HG03175 (cell line): ENCODE measurements around the gene NFIX.

ENCODE experiments used
- ATAC-seq: cut with Tn5 transposase; IDR thresholded peaks from one replicate; pipeline ENCODE4 v1.9.1; 2021; ENCODE audit warnings: mild to moderate bottlenecking, moderate library complexity; ENCODE audit not compliant: unreplicated experiment

Gene NFIX

DNA sequence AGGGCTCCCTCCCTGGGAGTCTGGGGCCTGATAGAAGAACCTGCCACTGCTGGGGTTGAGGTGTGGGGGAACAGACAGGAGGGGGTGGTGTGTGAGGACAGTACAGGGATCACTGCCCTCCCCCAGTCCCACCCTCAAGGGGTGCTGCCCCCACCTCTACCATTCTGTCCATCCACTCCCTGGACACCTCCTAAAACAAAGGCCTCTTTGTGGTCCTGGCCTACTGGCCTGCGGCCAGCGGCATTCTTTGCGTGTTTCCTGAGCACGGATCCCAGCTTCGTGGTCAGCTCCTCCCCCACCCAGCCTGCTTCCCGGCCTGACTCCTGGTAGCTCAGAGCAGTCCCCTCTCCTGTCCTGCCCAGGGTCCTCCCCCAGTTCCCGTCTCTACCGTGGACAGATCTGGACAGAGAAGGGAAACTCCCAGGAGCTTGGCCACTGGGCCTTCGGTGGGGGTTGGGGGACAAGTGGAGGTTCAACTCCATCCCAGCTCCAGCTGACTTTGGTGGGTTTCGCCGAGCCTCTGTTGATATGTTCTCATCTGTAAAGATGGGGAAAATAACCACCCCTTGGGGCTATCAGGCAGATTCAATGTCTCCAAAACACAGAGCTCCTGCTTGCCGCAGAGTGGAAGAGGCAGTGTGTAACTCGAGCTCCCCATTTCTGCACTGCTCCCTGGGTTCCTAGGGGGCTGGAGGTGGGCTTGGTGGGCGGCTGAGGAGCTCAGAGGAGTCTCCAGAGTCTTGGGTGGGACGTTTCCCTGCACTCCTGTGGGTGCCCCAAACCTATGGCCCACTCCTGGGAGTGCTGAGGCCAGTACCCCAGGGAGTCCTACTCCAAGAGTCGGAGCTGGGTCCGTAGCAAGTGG lies 58.7 kb downstream of the NFIX start:
- ATAC-seq, result no peak

DNA sequence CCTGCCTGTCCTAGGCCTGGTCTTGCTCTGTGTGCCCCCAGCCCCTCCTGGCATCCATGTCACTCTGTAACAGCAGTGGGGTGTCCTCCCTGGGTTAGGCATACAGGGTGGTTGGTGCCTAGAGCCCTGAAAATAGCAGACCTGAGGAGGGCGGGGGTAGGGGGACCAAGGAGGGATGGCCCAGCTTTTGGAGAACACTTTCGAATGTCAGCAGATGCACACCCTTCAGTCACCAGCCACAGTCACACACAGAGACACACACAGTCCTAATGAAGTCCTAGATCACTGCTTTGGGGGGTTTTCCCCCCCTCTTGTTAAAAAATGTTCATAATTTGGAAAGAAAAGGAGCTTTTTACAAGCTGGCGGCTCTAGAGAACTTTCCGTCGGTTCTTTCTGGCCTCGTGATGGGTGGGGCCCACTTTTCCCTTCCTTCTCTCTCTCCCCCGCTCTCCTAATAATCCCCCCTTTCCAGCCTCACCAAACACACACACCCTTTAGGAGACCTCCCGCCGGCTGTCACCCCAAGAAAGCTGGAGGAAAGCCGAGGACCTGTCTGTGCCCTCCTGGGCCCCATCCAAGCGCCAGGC lies 59.4 kb downstream of the NFIX start:
- ATAC-seq, result no peak

DNA sequence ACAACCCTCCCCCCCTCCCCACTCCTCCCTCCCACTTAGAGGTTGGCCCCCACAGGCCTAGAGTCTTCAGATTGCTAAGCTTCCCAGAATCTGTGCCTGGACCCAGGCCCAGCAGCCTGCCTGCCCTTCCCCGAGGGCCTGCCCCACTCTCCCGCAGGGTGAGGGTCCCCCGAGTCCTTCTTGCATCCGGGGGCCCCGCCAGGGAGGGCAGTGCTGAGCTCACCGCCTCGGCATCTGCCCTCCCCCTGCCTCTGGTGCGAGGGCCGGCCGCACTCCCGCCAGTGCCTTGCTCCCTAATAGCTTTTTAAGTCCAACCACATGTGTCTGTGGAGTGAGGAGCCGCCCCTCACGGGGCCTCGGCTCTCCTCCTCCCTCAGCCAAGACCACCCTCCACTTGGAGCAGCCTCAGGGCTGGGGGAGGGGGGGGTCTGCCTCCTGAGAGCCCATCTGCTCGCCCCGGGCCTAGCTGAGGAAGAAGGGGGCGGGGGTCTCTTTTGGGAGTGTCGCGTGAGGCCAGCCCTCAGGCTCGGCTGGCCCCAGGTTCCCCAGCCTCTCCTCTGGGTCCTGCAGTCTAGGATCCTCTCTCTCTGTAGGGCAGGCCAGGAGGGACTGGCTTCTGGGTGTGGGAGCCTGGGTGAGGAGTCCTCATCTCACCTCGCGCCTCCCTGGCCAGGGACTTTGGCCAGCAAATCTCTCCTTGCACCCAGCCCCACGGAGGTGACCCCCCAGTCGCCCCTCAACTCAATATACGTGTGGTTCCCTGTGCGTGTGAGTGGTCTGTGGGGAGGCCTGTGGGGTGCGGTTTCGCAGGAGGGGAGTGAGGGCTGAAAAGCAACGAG lies 60.2 kb downstream of the NFIX start:
- ATAC-seq, result no peak

DNA sequence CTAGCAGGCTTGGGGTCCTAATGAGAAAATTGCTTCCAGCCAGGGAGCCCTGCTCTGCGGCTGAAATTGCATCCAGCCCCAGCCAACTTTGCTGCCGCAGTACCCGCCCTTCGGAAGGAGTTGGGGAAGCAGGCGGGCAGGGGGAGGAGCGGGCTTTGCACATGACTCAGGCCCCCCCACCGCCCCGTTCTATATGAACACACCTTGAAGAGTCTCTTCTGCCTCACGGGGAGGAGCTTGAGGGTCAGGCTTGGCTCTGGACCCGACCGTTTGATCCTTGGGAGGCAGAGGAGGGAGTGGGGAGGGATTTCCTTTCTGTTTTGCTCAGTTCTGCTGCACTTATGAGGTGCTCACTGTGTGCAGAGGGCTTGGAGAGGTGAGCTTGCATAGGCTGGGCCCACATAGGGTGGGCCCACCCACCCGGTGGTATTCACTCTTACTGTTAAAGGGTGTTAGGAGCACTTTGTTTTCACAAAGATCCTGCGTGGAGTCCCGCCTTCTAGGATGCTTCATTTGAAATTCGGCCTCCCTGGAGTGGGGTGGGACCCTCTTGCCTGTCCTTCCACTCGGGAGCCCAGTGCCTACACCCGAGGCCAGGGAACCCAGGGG lies 60.9 kb downstream of the NFIX start:
- no peak for ATAC-seq

DNA sequence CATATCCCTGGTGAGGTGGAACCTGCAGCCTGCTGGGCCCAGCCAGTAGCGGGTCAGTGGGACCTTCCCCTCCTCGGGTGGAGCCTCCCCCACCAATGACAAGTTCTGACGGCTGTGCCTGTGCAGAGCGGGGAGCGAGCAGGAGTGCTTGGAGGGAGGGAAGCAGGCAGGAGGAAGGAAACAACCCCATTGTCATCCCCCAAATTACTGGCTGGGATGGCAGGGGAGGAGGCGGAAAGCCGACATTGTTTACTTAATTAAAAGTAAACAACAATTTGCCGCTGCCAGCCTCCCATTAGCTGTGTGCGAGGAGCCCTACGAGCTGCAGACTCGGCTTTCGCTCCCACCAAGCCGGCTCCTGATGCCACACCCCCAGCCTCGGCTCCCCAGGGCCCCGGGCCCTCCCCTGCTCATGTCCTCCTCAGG lies 61.9 kb downstream of the NFIX start:
- no peak for ATAC-seq

DNA sequence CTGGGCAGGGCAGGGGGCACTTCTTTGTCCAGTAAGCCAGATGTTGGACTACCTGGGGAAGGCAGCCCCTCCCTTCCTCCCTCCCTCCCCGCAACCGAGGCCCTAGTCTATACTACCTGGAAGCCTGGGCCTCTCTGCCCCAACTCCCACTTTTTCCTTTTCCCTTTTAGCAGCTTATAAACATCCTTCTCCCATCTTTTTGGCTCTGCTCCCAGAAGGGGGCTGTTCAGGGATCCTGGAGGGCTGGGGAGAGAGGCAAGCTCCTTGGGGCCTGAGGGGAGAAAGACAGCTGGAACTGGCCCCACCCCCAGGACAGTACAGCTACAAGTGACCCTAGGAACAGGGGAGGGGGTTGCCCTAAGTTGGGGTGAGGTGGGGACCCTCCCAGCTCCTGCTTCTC lies 62.5 kb downstream of the NFIX start:
- ATAC-seq, result no peak

DNA sequence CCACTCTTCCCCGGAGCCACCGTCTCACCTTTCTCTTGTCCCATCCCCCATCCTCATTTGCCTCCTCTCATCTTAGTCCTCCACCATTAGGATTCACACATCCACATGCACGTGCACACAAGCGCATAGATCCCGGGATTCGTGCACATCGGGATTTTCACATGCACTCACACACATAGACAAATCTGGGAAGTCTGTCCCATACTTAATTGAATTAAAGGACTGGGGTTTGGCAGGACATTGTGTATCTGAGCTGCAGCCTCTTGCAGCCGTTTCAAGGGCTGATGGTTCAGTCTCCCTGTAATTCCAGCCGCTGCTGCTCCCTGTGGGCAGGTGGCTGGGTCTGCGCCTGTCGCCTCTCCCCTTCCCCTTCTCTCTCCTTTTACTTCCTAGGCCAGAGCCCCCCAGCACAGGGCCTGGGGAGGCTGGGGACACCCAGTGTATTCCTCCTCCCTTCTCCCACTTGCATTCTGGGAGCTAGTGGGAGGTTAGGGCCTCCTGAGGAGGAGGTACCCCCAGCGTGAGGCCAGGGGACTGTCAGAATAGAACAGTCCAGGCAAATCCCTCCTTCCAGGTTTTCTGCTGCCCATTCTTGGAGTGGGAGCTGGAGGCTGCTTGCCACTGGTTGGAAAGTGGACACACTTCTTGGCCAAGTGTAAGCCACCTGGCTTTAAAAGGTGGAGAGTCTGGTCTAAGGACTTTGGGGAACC lies 63.8 kb downstream of the NFIX start:
- no peak for ATAC-seq

DNA sequence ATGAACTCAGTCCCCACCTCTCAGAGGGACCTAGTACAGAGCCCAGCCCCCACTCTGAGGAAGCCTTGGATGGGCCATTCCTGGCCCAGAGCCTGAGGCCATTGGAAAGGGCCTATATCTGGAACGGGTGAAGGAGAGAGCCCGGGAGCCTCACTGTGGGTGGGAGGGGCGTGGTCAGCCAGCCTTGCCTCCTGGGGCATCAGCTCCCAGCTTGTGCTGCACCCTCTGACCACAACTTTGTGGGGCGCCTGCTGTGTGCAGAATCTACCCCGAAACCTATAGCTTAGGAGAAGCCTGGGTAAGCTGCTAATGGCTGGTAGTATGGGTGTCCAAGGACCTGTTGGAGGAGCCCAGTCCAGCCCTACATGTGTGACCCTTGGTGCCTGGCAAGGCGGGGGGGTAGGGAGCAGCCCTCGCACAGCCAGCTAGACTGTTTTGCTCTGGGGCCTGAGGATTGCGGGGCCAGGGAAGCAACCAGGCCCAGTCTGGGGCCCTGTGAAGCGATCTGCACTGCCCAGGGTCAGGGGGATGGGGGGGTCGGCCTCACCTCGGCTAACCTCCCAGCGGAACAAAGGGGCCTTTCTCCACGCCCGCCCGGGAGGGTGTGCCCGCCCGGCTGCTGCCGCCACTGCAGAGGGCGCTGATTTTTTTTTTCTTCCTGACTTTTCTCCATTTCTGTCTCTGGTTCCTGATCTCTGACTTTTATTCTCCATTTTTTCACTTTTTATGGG lies 65.1 kb downstream of the NFIX start:
- ATAC-seq, result no peak

DNA sequence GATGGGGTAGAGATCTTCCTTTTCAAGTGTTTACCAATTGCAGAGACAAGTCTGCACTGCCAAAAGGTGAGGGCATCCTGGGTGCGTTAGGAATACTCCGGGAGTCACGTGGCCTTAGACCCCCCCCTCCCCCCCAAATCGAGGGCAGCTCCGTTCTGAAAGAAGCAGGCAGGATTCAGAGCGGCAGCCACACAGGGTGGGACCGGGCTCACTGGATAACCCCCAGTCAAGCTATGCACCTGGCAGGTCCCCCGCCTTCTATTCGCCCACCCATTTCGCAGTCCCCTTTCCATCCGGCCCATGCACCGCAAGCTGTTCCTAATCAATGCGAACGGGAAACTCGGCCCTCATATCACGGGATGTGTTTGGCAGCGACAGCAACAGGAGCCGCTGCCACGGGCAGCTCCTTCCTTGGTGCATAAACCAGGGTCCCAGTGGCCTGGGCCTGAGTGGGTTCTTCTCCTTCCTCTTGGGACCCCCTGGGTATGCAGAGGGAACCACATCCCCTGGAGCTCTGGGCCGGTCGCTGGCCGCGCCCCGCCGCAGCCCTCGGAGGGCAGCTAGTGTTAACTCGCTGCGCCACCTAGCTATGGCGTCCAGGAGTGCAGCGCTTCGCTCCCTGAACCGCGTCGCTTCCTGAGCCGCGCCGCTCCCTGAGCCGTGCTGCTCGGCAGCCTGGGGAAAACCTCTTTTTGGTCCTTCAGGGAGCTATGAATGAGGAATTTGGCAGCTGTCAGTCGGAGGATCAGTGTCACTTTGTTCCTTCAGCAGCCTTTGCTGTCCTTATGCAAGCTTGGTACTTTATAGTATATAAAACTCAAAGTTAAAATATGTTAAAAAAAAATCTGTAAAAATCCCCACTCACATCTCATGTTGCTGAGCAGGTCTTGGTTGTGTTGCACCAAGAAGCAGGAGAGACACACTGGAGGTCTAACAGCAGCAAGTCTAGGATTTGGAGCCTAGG lies 66.0 kb downstream of the NFIX start:
- ATAC-seq, result peak; percentile 52

DNA sequence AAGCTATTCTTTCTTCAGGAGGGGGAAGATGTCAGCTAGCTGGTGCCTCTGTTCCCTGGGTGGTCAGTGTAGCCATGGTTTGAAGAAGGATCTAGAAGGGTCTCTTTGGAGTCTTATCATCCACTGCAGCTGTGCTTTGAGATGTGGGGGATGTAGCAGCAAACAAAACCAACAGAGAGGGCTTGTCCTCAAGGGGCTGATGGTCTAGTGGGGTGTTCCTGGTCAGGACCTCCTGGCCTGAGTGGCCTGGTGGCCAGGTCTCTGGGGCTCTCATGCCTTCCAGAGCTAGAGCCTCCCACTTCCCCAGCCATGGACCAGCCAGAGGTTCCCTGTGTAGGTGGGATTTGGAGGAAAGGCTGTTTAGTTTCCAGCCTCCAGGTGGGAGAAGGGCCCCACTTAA lies 67.0 kb downstream of the NFIX start:
- no peak for ATAC-seq

DNA sequence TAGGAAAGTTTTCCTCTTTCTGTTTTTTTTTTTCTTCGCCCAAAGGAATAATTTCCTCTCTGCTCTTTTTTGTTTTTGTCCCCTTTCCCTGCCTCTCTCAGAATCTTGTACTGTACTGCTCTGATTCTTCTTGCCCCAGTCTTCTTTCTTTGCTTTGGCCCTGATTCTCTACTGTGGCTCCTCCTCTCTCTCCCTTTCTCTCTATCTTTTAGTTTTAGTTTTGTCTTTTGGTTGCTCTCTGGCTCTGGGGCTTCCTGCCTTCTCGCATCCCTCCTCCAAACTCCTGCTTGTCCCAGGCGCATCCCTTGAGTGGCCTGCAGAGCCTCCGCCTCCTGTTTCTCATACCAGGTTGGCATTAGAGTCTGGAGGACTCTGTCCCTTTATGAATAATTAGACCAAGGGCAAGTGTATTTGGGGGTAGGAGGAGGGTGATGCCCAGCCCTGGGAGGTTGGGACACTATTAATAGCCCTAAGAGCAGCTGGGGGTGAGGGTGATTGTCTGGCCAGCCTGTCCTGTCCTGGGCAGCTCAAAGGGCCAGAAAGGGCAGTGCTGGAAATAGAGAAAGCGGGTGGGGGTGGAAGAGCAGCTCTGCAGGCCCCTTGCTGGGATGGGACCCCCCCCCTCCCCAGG lies 68.3 kb downstream of the NFIX start:
- ATAC-seq, result no peak

DNA sequence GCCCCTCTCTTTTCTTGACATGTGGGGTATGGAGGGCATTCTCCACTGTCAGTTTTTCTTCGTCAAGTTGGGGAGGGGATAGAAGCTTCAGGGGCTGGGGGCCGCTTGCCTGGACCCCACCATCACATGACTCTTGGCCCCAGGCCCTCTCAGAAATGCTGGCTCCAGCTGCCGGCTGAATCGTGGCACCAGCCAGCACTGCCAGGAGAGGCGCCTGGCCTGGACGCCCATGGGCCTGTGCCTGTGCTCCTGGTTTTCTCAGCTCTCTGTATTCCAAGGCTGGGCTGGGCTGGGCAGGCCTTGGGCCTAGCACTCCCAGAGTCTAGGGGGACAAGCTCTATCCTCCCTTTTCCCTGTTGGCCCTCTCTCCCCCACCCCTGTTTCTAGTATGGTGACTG lies 68.8 kb downstream of the NFIX start:
- no peak for ATAC-seq

DNA sequence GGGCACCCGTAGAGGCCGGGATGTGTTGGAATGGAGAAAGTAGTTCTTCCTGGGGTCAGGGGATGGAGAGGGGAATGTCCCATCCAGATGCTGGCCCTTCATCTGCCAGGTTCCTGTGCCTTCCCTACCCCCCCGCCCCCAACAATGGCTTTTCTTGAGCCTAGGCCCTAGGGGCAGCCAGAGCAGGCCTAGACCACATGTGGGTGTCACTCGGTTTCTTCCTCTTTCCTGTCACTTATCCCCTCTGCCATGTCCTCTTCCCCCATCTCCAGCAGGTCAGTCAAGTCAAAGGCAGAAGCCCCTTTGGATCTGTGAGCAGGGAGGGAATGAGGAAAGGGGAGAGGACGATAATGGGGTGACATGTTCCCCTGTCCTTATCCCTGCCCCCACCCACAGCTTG lies 71.0 kb downstream of the NFIX start:
- no peak for ATAC-seq

DNA sequence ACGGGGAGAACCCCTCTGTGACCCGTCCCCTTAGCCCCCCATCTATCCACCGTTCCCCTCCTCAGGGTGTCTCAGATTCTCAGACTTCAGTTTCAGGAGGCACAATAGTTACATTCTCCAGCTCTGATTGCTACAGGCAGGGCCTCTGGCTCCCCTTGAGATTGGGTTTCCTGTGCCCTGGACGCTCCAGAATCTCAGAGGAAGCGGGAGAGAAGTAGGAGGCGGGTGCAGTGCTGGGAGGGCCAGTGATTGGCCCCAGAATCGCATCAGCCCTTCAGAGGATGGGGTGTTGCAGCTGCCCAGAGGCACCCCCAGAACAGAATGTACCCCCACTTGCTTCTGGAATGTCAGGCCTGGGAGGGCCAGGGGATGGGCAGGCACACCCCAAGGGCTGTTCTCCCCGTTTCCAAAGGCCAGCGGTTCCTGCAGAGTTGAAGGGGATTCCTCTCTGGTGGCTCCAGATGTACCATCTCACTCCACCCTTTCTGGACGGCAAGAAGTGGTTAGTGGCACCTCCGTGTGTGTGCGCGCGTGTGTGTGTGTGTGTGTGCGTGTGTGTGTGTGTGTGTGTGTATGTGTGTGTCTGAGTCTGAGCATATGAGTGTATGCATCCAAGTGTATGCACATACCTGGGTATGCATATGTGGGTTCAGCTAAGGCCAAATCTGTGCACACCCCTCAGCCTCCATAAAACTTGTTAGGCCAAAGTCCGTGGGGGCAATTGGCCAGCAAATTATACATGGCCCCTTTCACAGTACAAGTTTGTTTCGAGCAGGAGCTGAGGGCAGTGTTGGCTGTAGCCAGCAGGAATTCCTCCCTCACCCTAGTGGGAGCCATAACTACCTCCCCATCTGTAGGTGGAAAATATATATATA lies 71.9 kb downstream of the NFIX start:
- no peak for ATAC-seq

DNA sequence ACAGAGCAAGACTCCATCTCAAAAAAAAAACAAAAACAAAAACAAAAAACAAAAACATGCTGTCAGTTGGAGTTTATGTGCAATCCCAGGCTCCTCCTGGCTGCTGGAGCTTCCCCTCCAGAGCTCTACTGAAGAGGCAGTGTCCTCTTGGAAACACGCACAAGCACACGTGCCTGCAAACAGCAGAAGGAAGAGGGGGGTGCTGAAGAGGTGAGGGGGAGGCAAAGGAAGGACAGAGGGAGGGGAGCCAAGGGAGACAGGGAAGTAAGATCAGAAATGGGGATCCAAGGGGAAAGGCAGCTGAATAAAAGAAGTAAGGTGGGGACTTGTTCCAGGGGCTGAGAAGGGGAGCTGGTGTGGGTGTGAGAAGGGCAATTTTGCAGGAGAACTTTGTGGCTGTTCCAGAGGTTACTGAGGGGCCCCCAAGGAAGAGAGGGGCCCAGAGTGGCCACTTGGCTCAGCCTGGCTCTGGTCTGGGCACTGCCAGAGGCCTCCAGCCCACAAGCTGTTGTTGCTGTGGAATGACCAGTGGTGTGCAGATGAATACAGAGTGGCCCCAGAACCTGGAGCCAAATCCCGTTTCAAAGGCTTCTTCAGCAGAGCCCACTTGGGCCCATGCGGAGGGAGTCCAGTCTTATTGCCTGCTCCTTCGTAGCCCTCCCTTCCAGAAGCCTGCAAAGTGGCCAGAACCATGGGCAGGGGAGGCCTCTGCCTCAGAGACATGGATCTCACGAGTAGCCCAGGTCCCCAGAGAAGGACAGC lies 73.0 kb downstream of the NFIX start:
- no peak for ATAC-seq

DNA sequence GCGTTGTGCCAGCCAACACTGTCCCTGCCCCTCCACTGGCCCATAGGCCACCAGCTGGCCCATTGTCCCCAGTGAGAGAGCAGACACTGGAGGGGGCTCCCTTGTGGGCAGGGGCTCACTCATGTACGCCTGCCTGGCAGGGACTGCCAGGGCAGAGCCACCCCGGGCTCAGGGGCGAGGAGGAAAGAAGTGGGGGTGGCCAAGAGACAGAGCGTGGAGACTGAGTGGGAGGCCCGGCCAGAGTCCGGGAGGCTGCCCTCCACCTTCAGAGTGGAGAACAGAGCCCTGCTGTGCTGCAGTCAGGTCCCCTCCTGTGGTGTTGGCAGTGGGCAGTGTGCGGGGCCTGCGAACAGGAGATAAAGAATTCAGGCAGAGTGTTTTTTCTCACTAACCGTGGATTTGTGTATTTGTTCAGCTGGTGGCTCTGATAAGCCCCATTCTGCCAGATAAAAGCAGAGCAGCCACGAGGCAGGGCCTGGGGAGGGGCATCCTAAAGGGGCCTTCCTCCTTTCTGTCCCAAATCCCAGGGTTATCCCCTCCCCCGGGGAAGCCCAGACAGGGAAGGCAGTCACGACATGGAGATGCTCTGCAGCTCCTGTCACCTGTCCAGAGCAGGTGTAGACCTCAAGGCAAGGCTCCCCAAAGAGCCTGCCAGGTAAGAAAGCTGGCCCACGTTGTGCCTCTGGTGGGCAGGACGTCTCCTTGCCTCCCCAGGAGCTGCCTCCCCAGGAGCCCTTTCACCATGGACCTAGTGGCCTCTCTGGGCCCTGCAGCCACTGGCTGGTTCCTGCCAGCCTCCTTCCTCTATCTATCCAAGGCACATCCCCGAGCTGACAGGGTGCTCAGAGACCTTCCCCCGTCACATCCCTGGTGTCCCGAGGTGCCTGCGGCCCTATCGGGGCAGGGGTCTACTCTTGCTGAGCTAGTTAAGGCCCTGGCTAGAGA lies 74.4 kb downstream of the NFIX start:
- no peak for ATAC-seq
